ENCODE data around the gene TMEM132D.

GRCh38 chr12:129716825-129717224 is 187.0 kb downstream of the TMEM132D start:
- TF ChIP-seq CTCF (conservative IDR thresholded peaks at IDR 0.05; ENCODE audit: low read length), result no peak
- no peak for TF ChIP-seq EZH2phosphoT487 (IDR thresholded peaks at IDR 0.05; ENCODE audit: borderline replicate concordance, low read depth, low read length)

Data from OCI-LY7 (cell line).